Activated CD4-positive, CD25-positive, alpha-beta regulatory T cell treated with anti-CD3 and anti-CD28 coated beads, Interleukin-2, amount 50 U/mL, for 16 hours (primary cell): ENCODE measurements around the gene RNF10.
"Not testable (repeated sequence)": the region's sequence is repeated elsewhere in the genome, so short reads cannot be mapped to it uniquely, and the experiment has no call there.

Experiments used
- DNase-seq: peaks from one replicate; pipeline ENCODE4 v3.0.0-alpha.2; 2020; ENCODE audit warnings: low read depth, low spot score

The RNF10 gene

DNA sequence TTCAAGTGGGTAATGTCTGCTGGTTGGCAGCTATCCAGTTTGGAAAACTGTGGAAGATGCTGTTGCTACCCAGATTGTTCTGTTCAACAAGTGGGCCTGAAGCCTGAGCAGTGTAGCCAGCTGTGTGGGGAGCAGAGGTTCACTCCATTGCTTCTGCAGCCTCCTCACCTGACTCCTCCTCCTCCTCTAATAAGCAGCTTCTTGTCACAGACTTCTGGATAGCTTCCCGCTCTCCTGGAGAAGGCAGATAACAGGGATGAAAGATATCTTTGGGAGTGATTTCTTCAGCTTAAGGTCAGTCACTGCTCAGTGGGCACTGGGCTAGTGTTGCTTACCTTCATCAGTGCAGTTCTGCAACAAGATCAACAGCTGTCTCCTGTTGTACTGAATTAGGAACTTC, 45.0 kb downstream of the RNF10 start:
- no peak for DNase-seq

DNA sequence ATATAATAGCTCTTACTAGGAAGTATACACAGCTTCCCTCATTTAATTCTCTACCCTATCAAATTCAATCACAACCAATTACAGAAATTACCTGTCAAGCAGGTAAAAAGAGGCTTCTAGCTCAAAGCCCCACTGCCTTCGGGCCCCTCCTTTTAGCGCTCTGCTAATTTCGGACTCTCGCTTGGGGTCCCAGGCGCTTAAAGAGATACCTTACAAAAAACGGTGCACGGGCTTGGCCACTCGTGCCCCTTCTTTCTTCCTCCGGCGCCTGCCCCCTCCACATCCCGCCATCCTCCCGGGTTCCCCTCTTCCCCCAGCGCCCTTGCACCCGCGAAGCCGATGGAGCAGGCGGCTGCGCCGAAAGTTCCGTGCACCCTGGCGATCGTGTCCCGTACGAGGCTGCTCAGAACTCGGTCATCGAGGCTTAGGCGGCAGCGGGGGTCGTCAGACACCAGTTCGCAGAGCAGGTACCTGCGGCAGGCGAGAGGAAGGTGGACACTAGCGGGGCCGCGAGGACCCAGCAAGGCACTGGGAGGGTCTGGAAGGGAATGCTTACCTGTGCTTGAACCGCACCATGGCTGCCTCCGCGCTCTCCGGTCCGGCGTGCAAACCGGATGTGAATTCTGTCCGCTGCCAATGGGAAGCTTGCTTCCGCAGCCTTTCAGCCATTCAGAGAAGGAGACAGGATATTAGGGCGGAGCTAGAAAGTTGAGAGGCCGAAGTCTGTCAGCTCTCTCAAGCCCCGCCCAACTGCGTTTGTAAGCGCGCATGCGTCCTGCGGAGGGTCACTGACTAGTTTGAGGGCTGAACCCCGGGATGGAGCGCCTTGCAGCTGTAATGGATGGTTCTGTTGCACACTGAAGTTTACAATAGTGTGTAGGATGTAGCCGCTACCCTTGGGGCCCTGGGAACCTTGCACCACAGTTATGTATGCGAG, 46.9 kb downstream of the RNF10 start, which contains the start of gene POP5:
TSS of gene POP5 (minus strand) at position 616 of the 937 bp plus-strand sequence. CDS start at position 576, 40 bp downstream.
- DNase-seq, result peak; percentile 89

DNA sequence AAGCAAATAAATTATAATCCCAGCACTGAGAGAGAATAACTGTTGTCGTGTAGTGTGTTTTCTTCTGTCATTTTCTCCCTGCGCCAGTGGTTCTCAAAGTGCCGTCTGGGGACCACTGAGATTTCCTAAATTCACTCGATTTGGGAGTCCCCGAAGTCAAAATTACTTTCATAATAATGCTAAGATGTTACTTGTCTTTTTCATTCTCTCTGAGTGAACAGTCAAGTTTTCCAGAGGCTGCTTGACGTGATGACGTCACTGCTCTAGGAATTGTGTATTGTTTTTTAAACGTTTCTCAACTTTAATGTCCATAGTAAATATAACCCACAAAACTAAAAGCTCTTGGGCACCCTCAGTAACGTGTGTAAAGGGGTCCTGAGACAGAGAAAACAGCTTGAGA, 47.8 kb downstream of the RNF10 start:
- DNase-seq, result no peak

- DNase-seq, result peak; percentile 81
Observed at GRCh38 chr12:120583478-120584030, 49.4 kb downstream of the RNF10 start.

DNA sequence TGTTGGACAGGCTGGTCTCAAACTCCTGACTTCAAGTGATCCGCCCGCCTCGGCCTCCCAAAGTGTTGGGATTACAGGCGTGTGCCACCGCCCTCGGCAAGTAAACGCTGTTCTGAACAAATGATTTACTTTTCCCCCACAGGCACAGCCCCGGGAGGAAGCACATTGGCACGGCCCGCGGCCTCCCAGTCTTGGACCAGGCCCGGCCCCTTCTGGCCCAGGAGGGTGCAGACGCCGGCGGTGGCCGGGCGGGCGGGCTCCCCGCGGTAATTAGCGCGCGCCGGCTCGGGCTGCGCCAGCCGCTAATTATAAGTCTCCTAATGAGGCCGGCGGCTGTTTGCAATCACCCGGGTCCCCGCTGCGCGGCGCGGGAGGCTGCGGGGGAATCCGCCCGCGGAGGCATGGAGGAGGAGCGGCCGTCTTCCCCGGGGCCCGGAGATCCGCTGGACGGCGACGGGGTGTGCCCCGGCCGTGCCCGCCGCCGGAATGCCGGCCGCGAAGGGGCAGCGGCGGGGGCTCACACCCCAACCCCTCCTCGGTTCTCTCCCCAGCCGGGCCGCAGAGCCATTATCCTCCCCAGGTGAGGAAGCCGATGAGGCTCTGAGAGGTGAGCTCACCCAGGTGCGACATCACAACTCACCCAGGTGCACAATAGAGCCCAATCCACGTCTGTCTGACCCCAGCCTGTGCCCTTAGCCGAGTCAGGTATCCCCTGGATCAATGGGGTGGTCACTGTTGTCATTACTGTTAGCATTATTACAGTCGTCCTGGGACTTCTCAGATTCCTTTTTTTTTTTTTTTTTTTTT, 50.4 kb downstream of the RNF10 start:
- peak; percentile 23 for DNase-seq

DNA sequence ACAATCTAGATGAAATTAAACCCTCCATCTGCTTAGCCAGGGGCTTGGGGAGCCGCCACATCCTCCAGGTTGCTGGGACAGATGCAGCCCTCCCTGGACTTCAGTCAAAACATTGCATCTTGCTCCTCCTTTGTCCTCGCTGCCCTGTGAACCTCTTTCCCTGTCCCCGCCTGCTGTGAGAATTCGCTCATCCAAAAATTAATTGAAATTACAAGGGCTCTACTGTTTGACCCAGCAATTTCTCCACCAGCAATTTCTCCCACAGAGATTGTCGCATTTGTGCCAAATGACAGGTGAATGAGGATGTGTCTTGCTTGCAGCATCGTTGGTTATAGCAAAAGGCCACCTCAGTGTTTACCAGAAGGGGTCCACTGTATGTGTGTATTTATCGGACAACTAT, 52.0 kb downstream of the RNF10 start:
- no peak for DNase-seq

DNA sequence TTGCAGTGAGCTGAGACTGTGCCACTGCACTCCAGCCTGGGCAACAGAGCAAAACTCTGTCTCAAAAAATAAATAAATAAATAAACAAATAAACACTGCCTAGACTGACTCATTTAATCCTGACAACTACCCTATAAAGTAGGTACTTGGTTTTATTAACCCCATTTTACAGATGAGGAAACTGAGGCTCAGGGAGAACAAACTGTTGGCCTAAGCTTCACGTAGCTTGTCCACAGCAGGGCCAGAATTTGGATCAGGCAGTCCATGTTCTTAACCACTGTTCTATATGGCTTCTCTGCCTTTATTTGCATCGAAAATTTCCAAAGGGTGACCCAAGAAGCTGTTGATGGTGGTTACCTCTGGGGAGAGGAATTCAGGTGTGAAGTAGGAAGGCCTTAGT, 52.7 kb downstream of the RNF10 start:
- no peak for DNase-seq

DNA sequence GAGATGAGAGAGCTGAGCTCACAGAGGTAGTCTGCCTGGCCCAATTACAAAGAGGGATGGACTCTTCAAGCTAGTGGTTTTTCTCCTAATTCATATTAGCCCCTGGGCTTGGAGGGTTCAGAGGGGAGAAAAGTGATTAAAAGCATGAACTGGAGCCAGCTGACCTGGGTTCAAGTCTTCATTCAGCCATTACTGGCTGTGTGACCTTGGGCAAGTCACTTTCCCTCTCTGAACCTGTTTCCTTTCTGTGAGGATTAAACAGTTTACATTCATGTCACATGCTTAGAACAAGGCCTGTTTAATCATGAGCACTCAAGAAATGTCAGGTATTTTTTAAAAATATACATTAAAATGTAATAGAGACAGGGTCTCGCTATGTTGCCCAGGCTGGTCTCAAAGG, 54.2 kb downstream of the RNF10 start:
- DNase-seq, result no peak

- DNase-seq, result no peak
Observed at GRCh38 chr12:120588948-120589930, 55.1 kb downstream of the RNF10 start.

DNA sequence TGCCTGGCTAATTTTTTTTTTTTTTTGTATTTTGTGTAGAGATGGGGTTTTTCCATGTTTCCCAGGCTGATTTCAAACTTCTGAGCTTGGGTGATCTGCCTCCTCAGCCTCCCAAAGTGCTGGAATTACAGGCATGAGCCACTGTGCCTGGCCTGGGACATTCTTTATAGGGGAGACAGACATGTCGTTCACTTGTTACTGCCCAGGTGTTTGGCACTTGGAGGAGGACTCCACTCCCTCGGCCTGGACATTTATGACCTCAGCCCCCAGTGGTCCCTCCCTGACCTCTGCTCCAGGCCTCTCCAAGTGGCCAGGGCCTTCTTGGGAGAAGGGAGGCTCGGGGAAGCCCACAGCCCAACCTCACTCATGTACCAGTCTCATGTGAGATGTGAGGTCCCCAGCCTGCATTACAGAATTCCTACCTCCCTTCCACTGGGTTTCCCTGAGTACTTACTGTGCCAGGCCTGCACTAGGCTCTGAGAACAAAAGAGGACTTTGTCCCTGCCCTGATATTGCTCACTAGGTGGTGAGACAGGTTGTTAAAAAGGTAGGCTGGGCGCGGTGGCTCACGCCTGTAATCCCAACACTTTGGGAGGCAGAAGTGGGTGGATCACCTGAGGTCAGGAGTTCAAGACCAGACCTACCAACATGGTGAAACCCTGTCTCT, 56.7 kb downstream of the RNF10 start:
- no peak for DNase-seq

DNA sequence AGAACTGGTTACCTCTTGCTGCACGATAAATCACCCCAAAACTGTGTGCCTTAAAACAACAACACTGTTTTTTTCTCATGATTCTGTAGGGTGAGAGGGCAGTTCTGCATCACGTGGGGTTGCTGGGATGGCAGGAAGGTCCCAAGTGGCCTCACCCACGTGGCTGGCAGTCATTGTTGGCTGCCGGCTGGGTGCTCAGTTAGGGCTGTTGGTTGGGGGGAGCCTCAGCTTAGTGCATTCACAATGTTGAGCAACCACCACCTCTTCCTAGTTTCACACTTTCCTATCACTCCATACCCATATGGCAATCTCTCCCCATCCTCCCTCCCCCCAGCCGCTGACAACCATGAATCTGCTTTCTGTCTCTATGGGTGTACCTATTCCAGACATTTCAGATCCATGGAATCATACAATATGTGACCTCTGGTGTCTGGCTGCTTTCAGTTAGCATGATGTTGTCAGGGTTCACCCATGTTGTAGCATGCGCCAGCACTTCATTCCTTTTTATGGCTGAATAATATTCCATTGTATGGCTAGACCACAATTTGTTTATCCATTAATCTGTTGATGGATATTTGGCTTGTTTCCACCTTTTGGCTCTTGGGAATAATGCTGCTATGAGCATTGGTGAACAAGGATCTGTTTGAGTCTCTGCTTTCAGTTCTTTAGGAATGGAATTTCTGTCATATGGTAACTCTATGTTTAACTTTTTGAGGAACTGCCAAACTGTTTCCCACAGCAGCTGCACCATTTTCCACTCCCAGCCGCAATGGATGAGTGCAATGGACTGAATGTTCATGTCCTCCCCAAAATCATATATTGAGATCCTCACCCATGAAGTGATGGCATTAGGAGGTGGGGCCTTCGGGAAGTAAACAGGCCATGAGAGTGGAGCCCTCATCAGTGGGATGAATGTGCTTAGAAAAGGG, 58.2 kb downstream of the RNF10 start:
- DNase-seq, result no peak

- DNase-seq, result no peak
Observed at GRCh38 chr12:120596901-120597300, 62.7 kb downstream of the RNF10 start.

GRCh38 chr12:120597861-120598260, 63.7 kb downstream of the RNF10 start:
- DNase-seq, result no peak

DNA sequence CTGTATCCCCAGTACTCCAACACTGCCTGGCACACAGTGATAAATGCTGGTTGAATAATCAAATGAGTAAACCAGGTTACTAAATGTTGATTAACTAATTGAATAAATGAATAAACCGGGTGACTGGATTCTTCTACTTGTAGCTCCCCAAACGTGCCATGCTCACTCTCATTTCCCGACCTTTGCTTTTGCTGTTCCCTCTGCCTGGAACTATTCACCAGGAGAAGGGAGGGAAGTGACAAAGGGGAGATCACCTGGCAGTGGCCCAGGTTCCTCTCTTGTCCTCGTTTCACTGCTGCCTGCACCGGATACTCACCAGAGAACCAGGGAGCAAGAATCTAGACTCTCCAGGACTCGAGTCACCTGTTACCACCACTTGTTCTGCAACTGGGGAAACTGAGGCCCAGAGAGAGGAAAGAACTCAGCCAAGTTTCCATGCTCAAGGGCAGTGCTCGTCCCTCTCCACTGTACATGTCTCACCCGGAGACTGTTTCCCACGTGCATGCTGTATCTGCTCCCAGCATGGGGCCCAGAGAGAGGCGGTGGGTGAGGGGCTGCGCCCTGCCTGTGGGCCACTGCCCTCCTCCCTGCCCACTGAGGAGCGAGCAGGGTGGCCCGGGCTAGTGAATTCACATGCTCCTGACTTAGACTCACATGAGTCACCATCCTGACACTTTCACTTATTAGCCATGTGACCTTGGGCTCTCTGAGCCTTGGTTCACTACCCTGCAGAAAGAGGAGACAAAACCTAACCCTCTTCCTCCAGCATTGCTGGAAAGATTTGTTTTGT, 64.7 kb downstream of the RNF10 start:
- DNase-seq, result no peak

DNA sequence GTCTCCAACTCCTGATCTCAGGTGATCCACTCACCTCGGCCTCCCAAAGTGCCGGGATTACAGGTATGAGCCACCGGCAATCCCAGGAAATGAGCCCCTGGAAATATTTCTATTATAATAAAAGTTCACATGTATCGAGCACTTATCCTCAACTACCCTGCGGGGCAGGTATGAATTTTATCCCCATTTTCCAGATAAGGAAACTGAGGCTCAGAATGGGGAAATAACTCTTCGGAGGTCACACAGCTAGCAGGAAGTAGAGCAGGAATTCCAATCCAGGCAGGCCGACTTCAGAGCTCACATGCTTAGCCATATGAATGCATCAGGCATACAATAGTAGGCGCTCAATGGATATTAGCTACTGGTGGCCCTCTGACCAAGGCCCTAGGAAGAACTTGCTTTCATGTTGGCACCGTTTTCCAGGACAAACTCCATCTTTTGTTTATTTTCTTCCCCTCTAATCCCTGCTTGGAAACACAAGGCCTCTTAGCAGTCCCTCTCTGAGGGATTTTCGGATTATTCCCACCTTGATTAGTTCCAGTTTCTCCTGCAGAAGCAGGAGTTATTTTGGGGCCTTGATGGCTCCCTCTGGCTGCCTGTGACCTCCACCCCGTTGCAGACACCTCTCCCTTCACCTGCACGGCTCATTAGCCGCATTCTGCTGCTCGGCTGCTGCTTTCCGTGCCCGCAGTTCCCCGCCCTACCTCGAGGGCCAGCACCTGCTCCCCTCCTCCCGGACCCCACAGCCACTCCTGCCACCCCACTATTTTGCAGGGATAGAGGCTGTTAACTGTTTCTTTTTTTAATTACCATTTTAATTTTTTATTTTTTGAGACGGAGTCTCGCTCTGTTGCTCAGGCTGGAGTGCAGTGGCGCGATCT, 65.8 kb downstream of the RNF10 start:
- DNase-seq, result no peak

GRCh38 chr12:120602416-120602815, 68.3 kb downstream of the RNF10 start:
- DNase-seq, result not testable (repeated sequence)

- no peak for DNase-seq
Observed at GRCh38 chr12:120610560-120610959, 76.4 kb downstream of the RNF10 start.

DNA sequence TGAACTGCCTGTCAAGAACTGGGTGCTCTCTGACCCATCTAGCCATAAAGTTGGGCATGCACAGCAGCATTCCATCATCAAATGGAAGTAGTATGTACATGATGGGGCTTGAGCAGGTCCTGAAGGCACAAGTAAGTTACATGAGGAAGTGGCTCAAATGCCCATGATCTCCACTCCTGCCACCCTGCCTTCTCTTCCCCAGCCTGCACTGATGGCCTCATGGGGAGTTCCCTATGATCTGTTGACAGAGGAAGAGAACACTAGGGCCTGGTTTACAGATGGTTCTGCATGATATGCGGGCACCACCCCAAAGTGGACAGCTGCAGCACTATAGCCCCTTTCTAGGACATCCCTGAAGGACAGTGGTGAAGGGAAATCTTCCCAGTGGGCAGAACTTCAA, 77.4 kb downstream of the RNF10 start:
- not testable (repeated sequence) for DNase-seq
